RWPE2 (cell line): Measurements from ENCODE around the gene COL21A1.
"Not testable (repeated sequence)": the region's sequence is repeated elsewhere in the genome, so short reads cannot be mapped to it uniquely, and the experiment has no call there.

Experiments
- ATAC-seq: fragments of 200-7000 bp; cut with Tn5 transposase; 3 replicates; pipeline ENCODE4 v1.9.1; 2021; ENCODE audit warnings: low read depth
- DNase-seq: peaks from one replicate; pipeline ENCODE4 v3.0.0-alpha.2; 2020; ENCODE audit warnings: low spot score
- H3K27ac ChIP-seq: fragments of 450-650 bp; 2 replicates; pipeline ENCODE4 v1.5.1; 2017; ENCODE audit warnings: mild to moderate bottlenecking; ENCODE audit not compliant: poor library complexity, severe bottlenecking
- H3K27me3 ChIP-seq: fragments of 250-450 bp; sonication (Bioruptor Pico); 2 replicates; pipeline ENCODE4 v1.5.1; 2021; ENCODE audit warnings: mild to moderate bottlenecking, moderate library complexity; ENCODE audit not compliant: insufficient read depth, poor library complexity, severe bottlenecking
- H3K36me3 ChIP-seq: fragments of 250-450 bp; sonication (Bioruptor Pico); 2 replicates; pipeline ENCODE4 v1.5.1; 2020; ENCODE audit warnings: low read depth, mild to moderate bottlenecking, moderate library complexity
- H3K4me1 ChIP-seq: fragments of 250-450 bp; sonication (Bioruptor Pico); 2 replicates; pipeline ENCODE4 v1.5.1; 2021; ENCODE audit warnings: mild to moderate bottlenecking, moderate library complexity; ENCODE audit not compliant: insufficient read depth, poor library complexity, severe bottlenecking
- H3K4me3 ChIP-seq: fragments of 250-450 bp; sonication (Bioruptor Pico); 2 replicates; pipeline ENCODE4 v1.5.1; 2021; ENCODE audit warnings: mild to moderate bottlenecking, moderate library complexity; ENCODE audit not compliant: severe bottlenecking
- H3K9me3 ChIP-seq: fragments of 250-450 bp; sonication (Bioruptor Pico); 2 replicates; pipeline ENCODE4 v1.5.1; 2021; ENCODE audit warnings: mild to moderate bottlenecking, moderate library complexity; ENCODE audit not compliant: severe bottlenecking
- TF ChIP-seq, protein P1 (sequence below): fragments of 450-650 bp; IDR thresholded peaks from one replicate; pipeline ENCODE4 v1.5.1; 2017; ENCODE audit warnings: mild to moderate bottlenecking, moderate library complexity; ENCODE audit not compliant: poor library complexity, severe bottlenecking

Gene COL21A1

DNA sequence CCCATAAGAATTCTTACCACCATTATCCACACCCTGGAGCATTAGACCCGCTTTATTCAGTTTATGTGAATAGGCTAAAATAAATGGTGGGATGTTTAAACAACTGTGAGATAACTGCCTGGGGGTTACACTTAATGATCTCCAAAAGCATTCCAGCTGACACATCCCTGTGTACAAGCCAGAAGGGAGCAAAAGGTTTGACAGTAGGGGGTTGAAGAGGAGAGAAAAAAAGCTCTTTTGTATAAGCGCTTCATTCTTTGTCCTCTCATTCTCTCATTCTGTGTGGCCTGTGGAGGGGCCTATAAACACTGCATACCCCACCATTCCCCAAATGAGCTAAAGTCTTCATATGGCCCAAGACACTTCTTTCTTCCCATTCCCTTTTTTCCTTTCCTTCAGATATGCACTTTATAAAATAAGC is 30.8 kb upstream of the COL21A1 start:
- Histone ChIP-seq H3K27ac (no peak overlapping the region), H3K27me3 (no peaks in the 10 kb centered on the region), H3K4me3 (no peak overlapping the region), H3K36me3 (no peaks in the 10 kb centered on the region), H3K9me3 (peaks cover 2% of the 10 kb centered on the region), H3K4me1 (no peaks in the 10 kb centered on the region)
- ATAC-seq (no peak), DNase-seq (no peak)
- TF ChIP-seq, protein P1, sequence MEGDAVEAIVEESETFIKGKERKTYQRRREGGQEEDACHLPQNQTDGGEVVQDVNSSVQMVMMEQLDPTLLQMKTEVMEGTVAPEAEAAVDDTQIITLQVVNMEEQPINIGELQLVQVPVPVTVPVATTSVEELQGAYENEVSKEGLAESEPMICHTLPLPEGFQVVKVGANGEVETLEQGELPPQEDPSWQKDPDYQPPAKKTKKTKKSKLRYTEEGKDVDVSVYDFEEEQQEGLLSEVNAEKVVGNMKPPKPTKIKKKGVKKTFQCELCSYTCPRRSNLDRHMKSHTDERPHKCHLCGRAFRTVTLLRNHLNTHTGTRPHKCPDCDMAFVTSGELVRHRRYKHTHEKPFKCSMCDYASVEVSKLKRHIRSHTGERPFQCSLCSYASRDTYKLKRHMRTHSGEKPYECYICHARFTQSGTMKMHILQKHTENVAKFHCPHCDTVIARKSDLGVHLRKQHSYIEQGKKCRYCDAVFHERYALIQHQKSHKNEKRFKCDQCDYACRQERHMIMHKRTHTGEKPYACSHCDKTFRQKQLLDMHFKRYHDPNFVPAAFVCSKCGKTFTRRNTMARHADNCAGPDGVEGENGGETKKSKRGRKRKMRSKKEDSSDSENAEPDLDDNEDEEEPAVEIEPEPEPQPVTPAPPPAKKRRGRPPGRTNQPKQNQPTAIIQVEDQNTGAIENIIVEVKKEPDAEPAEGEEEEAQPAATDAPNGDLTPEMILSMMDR: no peak

DNA sequence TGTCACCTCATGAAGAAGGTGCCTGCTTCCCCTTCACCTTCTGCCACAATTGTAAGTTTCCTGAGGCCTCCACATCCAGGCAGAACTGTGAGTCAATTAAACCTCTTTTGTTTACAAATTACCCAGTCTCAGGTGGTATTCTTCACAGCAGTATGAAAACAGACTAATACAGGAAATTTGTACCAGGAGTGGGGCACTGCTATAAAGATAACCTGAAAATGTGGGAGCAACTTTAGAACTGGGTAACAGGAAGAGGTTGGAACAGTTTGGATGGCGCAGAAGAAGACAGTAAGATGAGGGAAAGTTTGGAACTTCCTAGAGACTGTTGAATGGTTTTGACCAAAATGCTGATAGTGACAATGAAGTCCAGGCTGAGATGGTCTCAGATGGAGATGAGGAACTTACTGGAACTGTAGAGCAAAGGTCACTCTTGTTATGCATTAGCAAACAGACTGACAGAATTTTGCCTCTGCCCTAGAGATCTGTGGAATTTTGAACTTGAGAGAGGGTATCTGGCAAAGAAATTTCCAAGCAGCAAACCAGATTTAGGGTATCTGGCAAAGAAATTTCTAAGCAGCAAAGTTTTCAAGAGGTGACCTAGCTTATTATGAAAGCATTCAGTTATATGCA is 23.5 kb upstream of the COL21A1 start:
- Histone ChIP-seq H3K4me1 (no peaks in the 10 kb centered on the region), H3K9me3 (peaks cover 9% of the 10 kb centered on the region), H3K36me3 (no peaks in the 10 kb centered on the region), H3K4me3 (no peak overlapping the region), H3K27me3 (no peaks in the 10 kb centered on the region), H3K27ac (no peak overlapping the region)
- TF ChIP-seq, protein P1: no peak
- no peak for DNase-seq
- no peak for ATAC-seq

DNA sequence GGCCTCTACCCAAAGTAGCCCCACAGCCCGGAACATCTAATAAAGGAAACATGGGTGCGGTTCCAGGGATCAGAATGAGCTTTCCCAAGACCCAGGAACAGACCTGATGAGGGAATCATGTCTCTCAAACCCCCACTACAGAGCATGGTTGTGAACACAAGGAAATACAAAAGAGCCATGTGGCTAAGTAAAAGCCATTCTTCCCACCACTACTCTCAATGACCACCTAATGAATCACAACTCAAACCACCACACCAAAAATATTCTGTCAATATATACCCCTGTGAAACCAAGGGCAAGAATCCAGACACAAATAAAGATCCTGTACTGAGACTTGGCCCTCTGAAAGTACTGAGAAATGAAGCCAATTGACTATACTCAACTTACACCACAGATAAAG is 20.9 kb upstream of the COL21A1 start:
- ATAC-seq (no peak), DNase-seq (no peak)
- no peaks in the 10 kb centered on the region for H3K4me1 ChIP-seq
- peaks cover 8% of the 10 kb centered on the region for H3K9me3 ChIP-seq
- TF ChIP-seq, protein P1: no peak
- no peaks in the 10 kb centered on the region for H3K36me3 ChIP-seq
- H3K4me3 ChIP-seq: no peak overlapping the region
- no peaks in the 10 kb centered on the region for H3K27me3 ChIP-seq
- no peak overlapping the region for H3K27ac ChIP-seq

DNA sequence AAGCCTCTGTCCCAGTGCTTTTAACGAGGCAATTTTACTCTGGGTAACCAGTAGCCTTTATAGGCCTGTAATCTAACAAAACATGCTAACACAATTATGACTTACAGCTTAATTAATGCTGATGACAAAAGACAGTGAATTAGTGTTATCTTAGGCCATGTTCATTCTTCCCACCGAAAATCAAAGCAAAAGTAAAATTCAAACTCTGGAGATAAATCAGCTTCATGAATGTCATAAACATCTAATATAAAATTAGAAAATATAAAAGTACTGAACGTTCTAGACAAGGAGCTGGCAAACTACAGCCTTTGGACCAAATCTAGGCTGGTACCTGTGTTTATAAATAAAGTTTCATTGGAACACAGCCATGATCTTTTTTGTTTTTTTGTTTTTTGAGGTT is 18.6 kb upstream of the COL21A1 start:
- ATAC-seq (no peak), DNase-seq (no peak)
- H3K36me3 ChIP-seq: no peaks in the 10 kb centered on the region
- TF ChIP-seq, protein P1: no peak
- no peaks in the 10 kb centered on the region for H3K4me1 ChIP-seq
- H3K4me3 ChIP-seq: no peak overlapping the region
- H3K9me3 ChIP-seq: peaks cover 3% of the 10 kb centered on the region
- H3K27ac ChIP-seq: no peak overlapping the region
- H3K27me3 ChIP-seq: no peaks in the 10 kb centered on the region

DNA sequence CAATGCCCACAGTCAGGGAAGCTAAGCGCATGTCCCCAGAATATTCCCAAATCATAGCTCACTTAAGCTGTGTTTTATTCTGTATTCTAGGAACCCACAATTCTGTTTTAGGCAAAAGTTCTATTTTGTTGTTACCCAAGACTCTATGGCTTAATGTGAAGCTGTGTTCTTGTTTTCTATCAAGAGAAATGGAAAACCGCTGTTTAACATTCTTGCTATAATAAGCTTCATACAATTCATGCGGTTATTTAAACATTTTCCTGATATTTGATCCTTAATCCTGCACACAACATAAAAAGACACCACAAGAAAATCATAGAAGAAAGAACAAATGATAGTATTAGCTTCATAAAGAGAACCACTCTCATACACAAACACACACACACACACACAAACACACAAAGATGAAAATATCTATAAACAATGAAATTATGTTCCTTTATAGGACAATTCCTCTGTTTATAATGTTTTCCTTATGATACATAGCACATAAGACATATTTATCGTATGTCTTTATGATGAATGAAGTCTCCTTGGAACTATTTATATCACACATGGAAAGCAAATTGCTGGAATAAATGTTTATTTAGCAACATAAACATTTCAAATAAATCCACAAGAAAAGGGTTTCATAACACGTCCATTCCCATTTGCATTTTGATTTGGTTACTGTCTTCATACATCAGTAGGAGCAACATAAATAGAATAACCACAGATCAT is 16.4 kb upstream of the COL21A1 start:
- no peak overlapping the region for H3K4me3 ChIP-seq
- peaks cover 2% of the 10 kb centered on the region for H3K9me3 ChIP-seq
- H3K27ac ChIP-seq: no peak overlapping the region
- H3K36me3 ChIP-seq: no peaks in the 10 kb centered on the region
- no peaks in the 10 kb centered on the region for H3K27me3 ChIP-seq
- DNase-seq: no peak
- no peak for ATAC-seq
- TF ChIP-seq, protein P1: no peak
- H3K4me1 ChIP-seq: peaks cover 5% of the 10 kb centered on the region

DNA sequence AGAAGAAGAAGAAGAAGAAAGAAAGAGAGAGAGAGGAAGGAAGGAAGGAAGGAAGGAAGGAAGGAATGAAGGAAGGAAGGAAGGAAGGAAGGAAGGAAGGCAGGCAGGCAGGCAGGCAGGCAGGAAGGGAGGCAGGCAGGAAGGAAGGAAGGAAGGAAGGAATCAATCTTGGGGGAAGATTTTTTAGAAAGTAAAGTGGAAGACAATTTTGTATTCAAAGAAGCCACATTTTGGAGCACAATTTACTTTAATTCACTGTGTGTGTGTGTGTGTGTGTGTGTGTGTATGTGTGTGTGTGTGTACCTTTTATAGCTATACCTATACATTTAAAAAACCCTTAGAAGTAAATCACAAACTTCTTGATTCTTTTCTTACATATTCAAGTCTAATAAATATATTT is 13.2 kb upstream of the COL21A1 start:
- DNase-seq, H3K4me1 ChIP-seq, H3K9me3 ChIP-seq, H3K36me3 ChIP-seq, H3K4me3 ChIP-seq, H3K27ac ChIP-seq, H3K27me3 ChIP-seq, ATAC-seq: not testable (repeated sequence)
